ENCODE measurements around the gene CEP83.

Gene CEP83

DNA sequence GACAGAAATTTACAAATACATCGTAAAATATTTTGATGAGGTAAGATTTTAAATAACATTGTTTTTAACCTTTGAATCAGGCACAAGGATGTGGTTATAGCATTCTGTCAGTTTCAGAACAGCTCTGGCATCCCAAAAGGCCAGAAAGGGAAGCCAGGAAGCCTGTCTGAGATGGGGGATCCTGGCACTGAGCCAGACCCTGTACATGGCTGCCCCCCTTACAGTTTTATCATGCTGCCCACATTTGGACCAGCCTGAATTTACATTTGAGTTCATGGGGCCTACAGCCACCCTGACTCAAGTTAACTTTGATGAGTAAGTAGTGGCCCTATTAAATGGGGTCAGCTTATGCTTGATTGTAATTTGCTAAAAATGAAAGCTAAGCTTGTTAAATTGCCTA lies 155.7 kb downstream of the CEP83 start:
- Histone ChIP-seq H3K27ac (ENCODE audit: low read depth, low read length) (no peak overlapping the region), H3K4me3 (ENCODE audit: insufficient read depth, low read length, poor library complexity, severe bottlenecking) (no peak overlapping the region), H3K27me3 (ENCODE audit: low read length) (no peaks in the 10 kb centered on the region), H3F3A (ENCODE audit: insufficient read depth) (no peaks in the 10 kb centered on the region; the same call in none of the 2 replicates), H3K9me2 (replicated peaks; ENCODE audit: insufficient read depth, low read length) (no peaks in the 10 kb centered on the region), H3K9me3 (ENCODE audit: insufficient read depth, low read length) (no peaks in the 10 kb centered on the region), H2AFZ (ENCODE audit: low read depth, low read length, severe bottlenecking) (no peak overlapping the region), H3K79me2 (ENCODE audit: insufficient read depth, low read length) (no peaks in the 10 kb centered on the region), H3K9ac (ENCODE audit: low read length) (no peak overlapping the region), H4K20me1 (ENCODE audit: low read depth, low read length) (no peaks in the 10 kb centered on the region), H3K4me2 (ENCODE audit: low read depth, low read length, poor library complexity, severe bottlenecking) (no peak overlapping the region), H3K36me3 (ENCODE audit: low read length) (peaks cover 22% of the 10 kb centered on the region)
- TF ChIP-seq EZH2phosphoT487 (conservative IDR thresholded peaks at IDR 0.05; ENCODE audit: low read length): no peak
- TF ChIP-seq, protein P1, sequence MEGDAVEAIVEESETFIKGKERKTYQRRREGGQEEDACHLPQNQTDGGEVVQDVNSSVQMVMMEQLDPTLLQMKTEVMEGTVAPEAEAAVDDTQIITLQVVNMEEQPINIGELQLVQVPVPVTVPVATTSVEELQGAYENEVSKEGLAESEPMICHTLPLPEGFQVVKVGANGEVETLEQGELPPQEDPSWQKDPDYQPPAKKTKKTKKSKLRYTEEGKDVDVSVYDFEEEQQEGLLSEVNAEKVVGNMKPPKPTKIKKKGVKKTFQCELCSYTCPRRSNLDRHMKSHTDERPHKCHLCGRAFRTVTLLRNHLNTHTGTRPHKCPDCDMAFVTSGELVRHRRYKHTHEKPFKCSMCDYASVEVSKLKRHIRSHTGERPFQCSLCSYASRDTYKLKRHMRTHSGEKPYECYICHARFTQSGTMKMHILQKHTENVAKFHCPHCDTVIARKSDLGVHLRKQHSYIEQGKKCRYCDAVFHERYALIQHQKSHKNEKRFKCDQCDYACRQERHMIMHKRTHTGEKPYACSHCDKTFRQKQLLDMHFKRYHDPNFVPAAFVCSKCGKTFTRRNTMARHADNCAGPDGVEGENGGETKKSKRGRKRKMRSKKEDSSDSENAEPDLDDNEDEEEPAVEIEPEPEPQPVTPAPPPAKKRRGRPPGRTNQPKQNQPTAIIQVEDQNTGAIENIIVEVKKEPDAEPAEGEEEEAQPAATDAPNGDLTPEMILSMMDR (IDR thresholded peaks at IDR 0.05; ENCODE audit: insufficient read depth, low read length, poor library complexity, severe bottlenecking): no peak

DNA sequence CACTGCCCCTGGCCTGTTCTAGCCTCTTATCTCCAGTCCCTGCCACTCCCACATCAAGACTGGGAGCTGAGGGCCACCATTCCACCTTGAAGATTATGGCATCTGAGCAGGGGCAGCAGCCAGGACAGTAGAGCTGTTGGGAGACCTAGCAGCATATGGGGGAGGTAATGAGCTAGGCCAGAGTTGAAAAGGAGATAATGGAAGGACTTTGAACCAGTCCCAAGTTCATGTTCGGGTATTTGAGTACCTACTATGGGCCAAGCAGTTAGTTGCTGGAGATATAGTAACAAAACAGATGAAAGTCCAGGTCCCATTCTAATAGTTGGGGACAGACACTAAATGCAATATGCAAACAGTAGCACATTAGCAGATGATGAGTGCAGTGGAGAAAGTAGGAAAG lies 159.8 kb downstream of the CEP83 start:
- Histone ChIP-seq H3K9ac (ENCODE audit: low read length) (no peak overlapping the region), H3K79me2 (ENCODE audit: insufficient read depth, low read length) (no peaks in the 10 kb centered on the region), H3K36me3 (ENCODE audit: low read length) (peaks cover 5% of the 10 kb centered on the region), H2AFZ (ENCODE audit: low read depth, low read length, severe bottlenecking) (no peak overlapping the region), H3K27ac (ENCODE audit: low read depth, low read length) (no peak overlapping the region), H3K4me3 (ENCODE audit: insufficient read depth, low read length, poor library complexity, severe bottlenecking) (no peak overlapping the region), H3K4me2 (ENCODE audit: low read depth, low read length, poor library complexity, severe bottlenecking) (no peak overlapping the region), H4K20me1 (ENCODE audit: low read depth, low read length) (no peaks in the 10 kb centered on the region), H3K9me2 (replicated peaks; ENCODE audit: insufficient read depth, low read length) (no peaks in the 10 kb centered on the region), H3K27me3 (ENCODE audit: low read length) (no peaks in the 10 kb centered on the region), H3K9me3 (ENCODE audit: insufficient read depth, low read length) (no peaks in the 10 kb centered on the region), H3F3A (ENCODE audit: insufficient read depth) (no peaks in the 10 kb centered on the region)
- TF ChIP-seq, protein P1 (IDR thresholded peaks at IDR 0.05; ENCODE audit: insufficient read depth, low read length, poor library complexity, severe bottlenecking): no peak
- no peak for TF ChIP-seq EZH2phosphoT487 (conservative IDR thresholded peaks at IDR 0.05; ENCODE audit: low read length)

DNA sequence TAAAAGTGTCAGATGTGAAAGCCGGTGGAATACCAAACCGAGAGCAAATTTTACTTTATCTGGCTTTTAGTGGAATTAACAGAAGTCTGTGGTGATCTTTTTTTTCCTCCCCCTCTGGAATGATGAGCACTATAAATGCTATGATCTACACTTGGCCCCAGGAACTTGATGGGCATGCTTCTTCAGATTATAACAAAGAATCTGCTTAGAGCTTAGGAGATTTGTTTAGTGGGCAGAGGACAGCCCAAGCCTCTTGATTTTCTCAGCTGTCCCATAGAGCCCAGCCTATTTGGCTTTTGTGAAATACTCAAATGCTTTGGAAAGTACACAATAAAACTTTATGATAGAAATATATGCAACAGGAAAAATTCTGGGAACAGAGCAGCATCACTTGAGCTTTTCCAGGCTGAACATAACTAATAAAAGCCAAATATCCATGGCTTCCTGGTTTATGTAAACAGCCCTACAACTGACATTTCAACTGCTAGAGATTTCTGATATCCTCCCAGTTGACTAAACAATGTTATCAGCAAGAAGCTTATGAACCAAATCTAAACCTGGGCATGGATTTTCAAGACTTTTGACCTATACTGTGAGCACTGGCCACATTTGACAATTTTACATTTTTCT lies 161.7 kb downstream of the CEP83 start:
- no peak overlapping the region for H3K9ac ChIP-seq (ENCODE audit: low read length)
- TF ChIP-seq, protein P1 (IDR thresholded peaks at IDR 0.05; ENCODE audit: insufficient read depth, low read length, poor library complexity, severe bottlenecking): no peak
- TF ChIP-seq EZH2phosphoT487 (conservative IDR thresholded peaks at IDR 0.05; ENCODE audit: low read length): no peak
- H3K27ac ChIP-seq (ENCODE audit: low read depth, low read length): no peak overlapping the region
- no peaks in the 10 kb centered on the region for H3K36me3 ChIP-seq (ENCODE audit: low read length)
- H2AFZ ChIP-seq (ENCODE audit: low read depth, low read length, severe bottlenecking): no peak overlapping the region
- no peaks in the 10 kb centered on the region for H3K9me2 ChIP-seq (replicated peaks; ENCODE audit: insufficient read depth, low read length)
- no peak overlapping the region for H3K4me3 ChIP-seq (ENCODE audit: insufficient read depth, low read length, poor library complexity, severe bottlenecking)
- H3F3A ChIP-seq (ENCODE audit: insufficient read depth): no peaks in the 10 kb centered on the region
- no peaks in the 10 kb centered on the region for H3K79me2 ChIP-seq (ENCODE audit: insufficient read depth, low read length)
- no peaks in the 10 kb centered on the region for H4K20me1 ChIP-seq (ENCODE audit: low read depth, low read length)
- H3K27me3 ChIP-seq (ENCODE audit: low read length): no peaks in the 10 kb centered on the region
- no peaks in the 10 kb centered on the region for H3K9me3 ChIP-seq (ENCODE audit: insufficient read depth, low read length)
- H3K4me2 ChIP-seq (ENCODE audit: low read depth, low read length, poor library complexity, severe bottlenecking): no peak overlapping the region
